OCI-LY7 (cell line): ENCODE measurements around the gene PARL. TPM values are rescaled to one million over a fixed set of nuclear protein-coding genes. Genes with fewer than 3 reads are reported as not detected.
A peak's percentile ranks its signal among the peaks of the same experiment; 100 is the strongest.

Experiments used
- BruUV-seq: library from RNA; stranded (reverse); fragments of 400-500 nt; replicated peaks from 2 replicates; lab custom pipeline; 2021; lab: Mats Ljungman, UMichigan
- CTCF ChIA-PET: fragments of 300-600 bp; sonication (Branson Sonifier 250); formaldehyde crosslinking; loops from one replicate; lab custom pipeline; 2022; ENCODE audit warnings: antibody characterized with exemption; ENCODE audit not compliant: unreplicated experiment; lab: Charles Lee
- POLR2A ChIA-PET: fragments of 300-600 bp; sonication (Branson Sonifier 250); formaldehyde crosslinking; loops from one replicate; lab custom pipeline; 2022; ENCODE audit warnings: antibody characterized with exemption; lab: Charles Lee
- DNase-seq: peaks from one replicate; pipeline ENCODE4 v3.0.0-alpha.2; 2015; ENCODE audit warnings: low spot score
- H2AFZ ChIP-seq: fragments of 200-600 bp; sonication (generic), shearing (Covaris generic); 2 replicates; pipeline ENCODE4 v1.6.1; 2014; ENCODE audit warnings: mild to moderate bottlenecking, antibody characterized with exemption, low read length, moderate library complexity
- H3K27ac ChIP-seq: fragments of 200-600 bp; sonication (generic); 2 replicates; pipeline ENCODE4 v1.5.1; 2014; ENCODE audit warnings: mixed run types, low read depth, mild to moderate bottlenecking, moderate library complexity, low read length, inconsistent platforms; ENCODE audit not compliant: poor library complexity, severe bottlenecking
- H3K36me3 ChIP-seq: fragments of 200-600 bp; sonication (generic); 2 replicates; pipeline ENCODE4 v1.6.1; 2014; ENCODE audit warnings: mild to moderate bottlenecking, antibody characterized with exemption, low read length, moderate library complexity, mixed read lengths; ENCODE audit not compliant: insufficient read depth
- H3K4me1 ChIP-seq: fragments of 200-600 bp; sonication (generic); 2 replicates; pipeline ENCODE4 v1.5.1; 2014; ENCODE audit warnings: mild to moderate bottlenecking, low read length; ENCODE audit not compliant: insufficient read depth, poor library complexity, severe bottlenecking
- H3K4me2 ChIP-seq: fragments of 200-600 bp; sonication (generic); 2 replicates; pipeline ENCODE4 v1.6.1; 2014; ENCODE audit warnings: mild to moderate bottlenecking, low read length
- H3K4me3 ChIP-seq: fragments of 200-600 bp; sonication (generic); 2 replicates; pipeline ENCODE4 v1.5.1; 2014; ENCODE audit warnings: mild to moderate bottlenecking, low read depth, low read length; ENCODE audit not compliant: poor library complexity, severe bottlenecking
- H3K79me2 ChIP-seq: fragments of 200-600 bp; sonication (generic); 2 replicates; pipeline ENCODE4 v1.6.1; 2016; ENCODE audit warnings: low read depth, mild to moderate bottlenecking, low read length, moderate library complexity, mixed read lengths; ENCODE audit not compliant: insufficient read depth
- H3K9me2 ChIP-seq: fragments of 200-600 bp; sonication (generic); 2 replicates; pipeline ENCODE4 v1.6.1; 2016; ENCODE audit warnings: mild to moderate bottlenecking, low read length, mixed read lengths; ENCODE audit not compliant: insufficient read depth
- H3K9me3 ChIP-seq: fragments of 200-600 bp; sonication (generic); 2 replicates; pipeline ENCODE4 v1.6.1; 2014; ENCODE audit warnings: mild to moderate bottlenecking, mixed run types, low read length, mixed read lengths
- H4K20me1 ChIP-seq: fragments of 200-600 bp; sonication (generic); 2 replicates; pipeline ENCODE4 v1.6.1; 2014; ENCODE audit warnings: mild to moderate bottlenecking, antibody characterized with exemption, low read length, moderate library complexity, mixed read lengths; ENCODE audit not compliant: insufficient read depth
- EZH2phosphoT487 ChIP-seq: fragments of 200-600 bp; sonication (generic); IDR thresholded peaks from 2 replicates; pipeline ENCODE4 v1.6.1; 2018; ENCODE audit warnings: low read depth, borderline replicate concordance, mild to moderate bottlenecking, mixed run types, antibody characterized with exemption, low read length, moderate library complexity, mixed read lengths
- intact Hi-C: fragments of 100-400 bp; cut with micrococcal nuclease; formaldehyde crosslinking; loops from one replicate; pipeline ENCODE4 v1.10.0; 2022; ENCODE audit not compliant: unreplicated experiment
- total RNA-seq, 2 experiments: library from RNA; depleted of rRNA in 1 of 2; stranded (reverse); fragments of >200 nt in 1 of 2; shearing (Covaris generic) in 1 of 2; gene quantifications; 2 replicates each; pipeline ENCODE4 v1.2.3, GENCODE V29; 2014 to 2022
- TF ChIP-seq, protein P1 (sequence below): fragments of 200-600 bp; sonication (generic); conservative IDR thresholded peaks from 2 replicates; pipeline ENCODE4 v1.5.1; 2014; ENCODE audit warnings: mild to moderate bottlenecking, antibody characterized with exemption, low read length, moderate library complexity, mixed read lengths

Gene PARL
- total RNA-seq, 2 experiments from 2014 or later = 43.5 to 69.3 TPM

DNA sequence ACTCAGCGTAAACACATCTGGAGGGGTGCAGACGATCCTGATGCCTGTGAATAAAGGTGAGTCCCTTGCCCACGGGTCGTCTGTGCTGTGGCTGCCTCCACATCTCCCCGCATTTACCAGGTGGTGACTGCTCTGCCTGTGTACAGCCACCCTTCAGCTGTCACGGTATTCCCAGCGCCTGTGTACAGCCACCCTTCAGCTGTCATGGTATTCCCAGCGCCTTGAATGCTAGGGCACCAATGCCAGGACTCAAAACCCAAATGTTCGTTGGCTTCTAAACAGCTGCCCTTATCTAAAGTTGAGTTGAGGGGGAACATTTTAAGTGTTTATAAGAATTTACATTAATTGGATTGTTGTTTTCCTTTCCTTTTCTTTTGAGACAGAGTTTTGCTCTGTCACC lies 86.7 kb downstream of the PARL start:
- no peak overlapping the region for H3K4me2 ChIP-seq
- ChIA-PET CTCF (no interaction called here), POLR2A (no interaction called here)
- no peak overlapping the region for H3K4me3 ChIP-seq
- intact Hi-C loops = no loop called here
- no peaks in the 10 kb centered on the region for H3K79me2 ChIP-seq
- H3K36me3 ChIP-seq = peaks cover 96% of the 10 kb centered on the region
- no TSS peak for BruUV-seq
- no peaks in the 10 kb centered on the region for H4K20me1 ChIP-seq
- no peak overlapping the region for H2AFZ ChIP-seq
- no peaks in the 10 kb centered on the region for H3K4me1 ChIP-seq
- TF ChIP-seq EZH2phosphoT487 = no peak
- TF ChIP-seq, protein P1, sequence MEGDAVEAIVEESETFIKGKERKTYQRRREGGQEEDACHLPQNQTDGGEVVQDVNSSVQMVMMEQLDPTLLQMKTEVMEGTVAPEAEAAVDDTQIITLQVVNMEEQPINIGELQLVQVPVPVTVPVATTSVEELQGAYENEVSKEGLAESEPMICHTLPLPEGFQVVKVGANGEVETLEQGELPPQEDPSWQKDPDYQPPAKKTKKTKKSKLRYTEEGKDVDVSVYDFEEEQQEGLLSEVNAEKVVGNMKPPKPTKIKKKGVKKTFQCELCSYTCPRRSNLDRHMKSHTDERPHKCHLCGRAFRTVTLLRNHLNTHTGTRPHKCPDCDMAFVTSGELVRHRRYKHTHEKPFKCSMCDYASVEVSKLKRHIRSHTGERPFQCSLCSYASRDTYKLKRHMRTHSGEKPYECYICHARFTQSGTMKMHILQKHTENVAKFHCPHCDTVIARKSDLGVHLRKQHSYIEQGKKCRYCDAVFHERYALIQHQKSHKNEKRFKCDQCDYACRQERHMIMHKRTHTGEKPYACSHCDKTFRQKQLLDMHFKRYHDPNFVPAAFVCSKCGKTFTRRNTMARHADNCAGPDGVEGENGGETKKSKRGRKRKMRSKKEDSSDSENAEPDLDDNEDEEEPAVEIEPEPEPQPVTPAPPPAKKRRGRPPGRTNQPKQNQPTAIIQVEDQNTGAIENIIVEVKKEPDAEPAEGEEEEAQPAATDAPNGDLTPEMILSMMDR = no peak
- no peak for DNase-seq
- H3K27ac ChIP-seq = no peak overlapping the region
- no peaks in the 10 kb centered on the region for H3K9me2 ChIP-seq
- H3K9me3 ChIP-seq = no peaks in the 10 kb centered on the region

DNA sequence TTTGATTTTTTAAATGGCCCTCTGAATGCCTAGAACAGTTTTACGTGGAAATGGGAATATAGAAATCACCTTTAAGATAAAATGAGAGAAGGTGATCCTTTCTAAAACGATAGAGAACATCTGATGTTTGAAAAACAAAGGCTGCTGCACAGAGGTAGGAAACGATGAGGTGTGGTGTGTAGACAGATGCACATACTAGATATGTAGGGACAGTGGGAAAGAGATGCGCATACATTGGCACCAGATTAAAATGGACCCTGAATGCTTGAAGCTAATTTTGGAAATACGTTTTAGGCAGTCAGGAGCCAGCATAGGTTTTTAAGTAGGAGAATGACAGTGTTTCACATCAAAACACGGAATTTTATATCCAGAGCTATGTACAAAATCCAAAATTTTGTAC lies 88.3 kb downstream of the PARL start:
- Histone ChIP-seq H3K9me2 (no peaks in the 10 kb centered on the region), H3K9me3 (no peaks in the 10 kb centered on the region), H3K27ac (no peak overlapping the region), H3K4me1 (no peaks in the 10 kb centered on the region), H4K20me1 (no peaks in the 10 kb centered on the region), H3K4me2 (no peak overlapping the region), H3K36me3 (peaks cover 96% of the 10 kb centered on the region), H3K4me3 (no peak overlapping the region), H2AFZ (no peak overlapping the region), H3K79me2 (no peaks in the 10 kb centered on the region)
- no TSS peak for BruUV-seq
- ChIA-PET POLR2A (interaction anchor here (0.6 to 1.0 kb wide), 4 partner anchors 187 to 337 kb away, joined by 3 to 7 read pairs (median 4); no protein-coding TSS in a partner anchor), CTCF (interaction anchor here (0.8 kb wide), 1 partner anchor 203 kb away, joined by 3 read pairs; no protein-coding TSS in a partner anchor)
- TF ChIP-seq, protein P1 = no peak
- TF ChIP-seq EZH2phosphoT487 = no peak
- DNase-seq = no peak
- intact Hi-C loops = no loop called here

DNA sequence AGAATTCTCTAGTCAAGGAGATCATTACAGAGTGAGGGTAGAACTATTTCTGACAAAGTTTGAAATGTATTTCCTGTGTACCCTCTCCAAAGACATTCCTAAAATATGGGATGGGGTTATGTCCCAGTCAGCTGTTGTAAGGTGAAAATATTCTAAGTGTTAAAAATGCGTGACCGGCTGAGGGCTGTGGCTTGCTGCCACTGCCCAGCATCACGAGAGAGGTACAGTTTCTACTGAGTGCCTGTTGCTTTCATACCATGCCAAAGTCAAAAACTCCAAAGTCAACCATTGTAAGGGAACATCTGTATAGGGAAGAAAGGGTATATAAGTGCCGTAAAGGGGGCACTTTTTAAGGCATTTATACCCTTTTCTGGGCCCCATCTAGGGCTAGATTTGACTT lies 90.2 kb downstream of the PARL start:
- H3K79me2 ChIP-seq = no peaks in the 10 kb centered on the region
- no peaks in the 10 kb centered on the region for H3K9me3 ChIP-seq
- H3K36me3 ChIP-seq = peaks cover 97% of the 10 kb centered on the region
- TF ChIP-seq, protein P1 = no peak
- TF ChIP-seq EZH2phosphoT487 = no peak
- DNase-seq = no peak
- no peak overlapping the region for H2AFZ ChIP-seq
- TSS peak; percentile 40 for BruUV-seq
- no peaks in the 10 kb centered on the region for H4K20me1 ChIP-seq
- H3K4me3 ChIP-seq = no peak overlapping the region
- H3K9me2 ChIP-seq = no peaks in the 10 kb centered on the region
- no peak overlapping the region for H3K4me2 ChIP-seq
- ChIA-PET POLR2A (interaction anchor here (0.7 to 1.7 kb wide), 2 partner anchors 21 to 40 kb away, joined by 3 to 10 read pairs; no protein-coding TSS in a partner anchor), CTCF (no interaction called here)
- intact Hi-C loops = no loop called here
- H3K27ac ChIP-seq = no peak overlapping the region
- no peaks in the 10 kb centered on the region for H3K4me1 ChIP-seq
